Right atrium auricular region (tissue), 2 donors: Measurements from ENCODE around the gene CXXC4. TPM values are rescaled to one million over a fixed set of nuclear protein-coding genes. Genes with fewer than 3 reads are reported as not detected.

Experiments used
- DNase-seq: peaks from one replicate; pipeline ENCODE4 v3.0.0-alpha.2; 2019; ENCODE audit warnings: low spot score
- H3K27ac ChIP-seq, 2 donors: fragments of 200-600 bp; sonication (generic); 1 replicate in 1 of 2; 2 replicates in 1 of 2; pipeline ENCODE4 v1.5.1; 2016 to 2019
- H3K27me3 ChIP-seq, 2 donors: fragments of 200-600 bp; sonication (generic); one replicate each; pipeline versions ENCODE4 v1.5.1 to v1.6.0; 2017 to 2019
- H3K36me3 ChIP-seq: fragments of 200-600 bp; sonication (generic); one replicate; pipeline ENCODE4 v1.5.1; 2016
- H3K4me1 ChIP-seq, 2 donors: fragments of 200-600 bp; sonication (generic); one replicate each; pipeline versions ENCODE4 v1.5.1 to v1.6.0; 2017 to 2019
- H3K4me3 ChIP-seq, 2 donors: fragments of 200-600 bp; sonication (generic); 1 replicate in 1 of 2; 2 replicates in 1 of 2; pipeline ENCODE4 v1.5.1; 2017 to 2019; ENCODE audit warnings: mild to moderate bottlenecking in 1 of 2, moderate library complexity in 1 of 2
- H3K9me3 ChIP-seq, 2 donors: fragments of 200-600 bp; sonication (generic); one replicate each; pipeline ENCODE4 v1.5.1; 2019
- CTCF ChIP-seq, 2 donors: fragments of 200-600 bp; sonication (generic); IDR thresholded peaks; one replicate each; pipeline ENCODE4 v1.5.1; 2019; ENCODE audit warnings: antibody characterized with exemption in 2 of 2
- total RNA-seq, 2 donors: library from RNA; depleted of rRNA; stranded (reverse); fragments of >200 nt; gene quantifications; one replicate each; pipeline ENCODE4 v1.1.0, GENCODE V29; 2016

The CXXC4 gene
- total RNA-seq, 2 donors from 2014 or later: 3.1 to 4.1 TPM

GRCh38 chr4:104447294-104447693 is 47.4 kb downstream of the CXXC4 start:
- H3K9me3 ChIP-seq: no peaks in the 10 kb centered on the region
- TF ChIP-seq CTCF (IDR thresholded peaks at IDR 0.05): no peak
- H3K27ac ChIP-seq: no peak overlapping the region
- DNase-seq: no peak
- no peaks in the 10 kb centered on the region for H3K36me3 ChIP-seq
- H3K4me1 ChIP-seq: no peaks in the 10 kb centered on the region
- H3K27me3 ChIP-seq: no peaks in the 10 kb centered on the region
- no peak overlapping the region for H3K4me3 ChIP-seq

- no peaks in the 10 kb centered on the region for H3K9me3 ChIP-seq
- H3K27ac ChIP-seq: no peak overlapping the region
- no peak for DNase-seq
- no peak overlapping the region for H3K4me3 ChIP-seq
- no peaks in the 10 kb centered on the region for H3K4me1 ChIP-seq
- TF ChIP-seq CTCF (IDR thresholded peaks at IDR 0.05): no peak
- no peaks in the 10 kb centered on the region for H3K36me3 ChIP-seq
- no peaks in the 10 kb centered on the region for H3K27me3 ChIP-seq
Observed at GRCh38 chr4:104446431-104447278, 48.0 kb downstream of the CXXC4 start.

- H3K36me3 ChIP-seq: no peaks in the 10 kb centered on the region
- no peaks in the 10 kb centered on the region for H3K9me3 ChIP-seq
- TF ChIP-seq CTCF (IDR thresholded peaks at IDR 0.05): no peak
- DNase-seq: no peak
- no peaks in the 10 kb centered on the region for H3K27me3 ChIP-seq
- H3K4me1 ChIP-seq: no peaks in the 10 kb centered on the region
- H3K27ac ChIP-seq: no peak overlapping the region
- H3K4me3 ChIP-seq: no peak overlapping the region
Observed at GRCh38 chr4:104444685-104445084, 50.0 kb downstream of the CXXC4 start.

GRCh38 chr4:104436542-104436941 is 58.2 kb downstream of the CXXC4 start:
- DNase-seq: no peak

GRCh38 chr4:104429150-104429741 is 65.4 kb downstream of the CXXC4 start:
- H3K4me3 ChIP-seq: no peak overlapping the region
- no peaks in the 10 kb centered on the region for H3K4me1 ChIP-seq
- H3K9me3 ChIP-seq: no peaks in the 10 kb centered on the region
- no peaks in the 10 kb centered on the region for H3K36me3 ChIP-seq
- H3K27ac ChIP-seq: no peak overlapping the region
- no peaks in the 10 kb centered on the region for H3K27me3 ChIP-seq
- no peak for DNase-seq
- TF ChIP-seq CTCF (IDR thresholded peaks at IDR 0.05): no peak

More at GRCh38 chr4:104436542-104436941, 58.2 kb downstream of the CXXC4 start:
- no peaks in the 10 kb centered on the region for H3K9me3 ChIP-seq
- H3K27ac ChIP-seq: no peak overlapping the region
- H3K36me3 ChIP-seq: no peaks in the 10 kb centered on the region
- no peaks in the 10 kb centered on the region for H3K4me1 ChIP-seq
- H3K27me3 ChIP-seq: no peaks in the 10 kb centered on the region
- H3K4me3 ChIP-seq: no peak overlapping the region
- TF ChIP-seq CTCF (IDR thresholded peaks at IDR 0.05): no peak
